HepG2 (cell line): ENCODE data around the gene ABCD4. TPM values are rescaled to one million over a fixed set of nuclear protein-coding genes. Genes with fewer than 3 reads are reported as not detected.

Experiments
- ATAC-seq: fragments of 200-7000 bp; cut with Tn5 transposase; 3 replicates; pipeline ENCODE4 v1.9.1; 2020; ENCODE audit warnings: mild to moderate bottlenecking, moderate library complexity
- BruUV-seq: library from RNA; stranded (reverse); fragments of 400-500 nt; replicated peaks from 2 replicates; lab custom pipeline; 2021; lab: Mats Ljungman, UMichigan
- CTCF ChIA-PET: fragments of 300-600 bp; formaldehyde crosslinking; extraction: SDS; loops from one replicate; lab custom pipeline; 2021; ENCODE audit warnings: low total read pairs, inconsistent platforms, low intra/inter-chr PET ratio; lab: Yijun Ruan, JAX
- POLR2A ChIA-PET: fragments of 350-600 bp; sonication (Branson Sonifier 250); formaldehyde crosslinking; loops from one replicate; lab custom pipeline; 2020; ENCODE audit warnings: antibody characterized with exemption, inconsistent platforms; lab: Yijun Ruan, JAX
- DNase-seq: peaks from one replicate; pipeline ENCODE4 v3.0.0-alpha.2; 2015; ENCODE audit warnings: low spot score
- FAIRE-seq: peaks from 3 replicates; lab custom pipeline; 2011; peaks lifted over from hg19 to GRCh38; lab: Jason Lieb, UNC
- H2AFZ ChIP-seq: one replicate; pipeline ENCODE4 v1.6.1; 2011; ENCODE audit warnings: low read length, inconsistent platforms
- H3K27ac ChIP-seq: fragments of 300-600 bp; 3 replicates; pipeline ENCODE4 v1.8.0; 2011; ENCODE audit warnings: mixed run types, mild to moderate bottlenecking, mixed read lengths, low read length, inconsistent platforms; ENCODE audit not compliant: insufficient read depth; ENCODE audit errors: extremely low read length
- H3K27me3 ChIP-seq, 2 experiments: fragments of 200-600 bp in 1 of 2; 2 replicates in 1 of 2; 3 replicates in 1 of 2; pipeline versions ENCODE4 v1.6.0 to v1.8.0; 2011; ENCODE audit warnings: low read length in 2 of 2, mild to moderate bottlenecking in 2 of 2, moderate library complexity in 2 of 2, inconsistent platforms in 1 of 2; ENCODE audit not compliant: insufficient read depth in 2 of 2, control insufficient read depth in 1 of 2
- H3K36me3 ChIP-seq, 2 experiments: fragments of 200-600 bp in 1 of 2; replicated peaks in 1 of 2; 2 replicates in 1 of 2; 3 replicates in 1 of 2; pipeline versions ENCODE4 v1.5.1 to v1.8.0; 2011; ENCODE audit warnings: low read length in 2 of 2, inconsistent platforms in 1 of 2; ENCODE audit not compliant: insufficient read depth in 2 of 2, control insufficient read depth in 1 of 2
- H3K4me1 ChIP-seq: 2 replicates; pipeline ENCODE4 v1.5.1; 2012; ENCODE audit warnings: low read length, inconsistent platforms; ENCODE audit not compliant: insufficient read depth
- H3K4me2 ChIP-seq: 2 replicates; pipeline ENCODE4 v1.6.0; 2011; ENCODE audit warnings: low read depth, low read length, inconsistent platforms
- H3K4me3 ChIP-seq, 3 experiments: fragments of 200-600 bp in 1 of 3; sonication (generic), shearing (Covaris generic) in 1 of 3; replicated peaks in 1 of 3; 2 replicates each; pipeline ENCODE4 v1.5.1; 2011 to 2016; ENCODE audit warnings: low read length in 3 of 3, inconsistent platforms in 2 of 3, low read depth in 2 of 3, mild to moderate bottlenecking in 2 of 3, control low read depth in 1 of 3, mixed read lengths in 1 of 3; ENCODE audit not compliant: insufficient read depth in 1 of 3
- H3K79me2 ChIP-seq: one replicate; pipeline ENCODE4 v1.6.1; 2011; ENCODE audit warnings: low read length, inconsistent platforms; ENCODE audit not compliant: insufficient read depth
- H3K9ac ChIP-seq: 2 replicates; pipeline ENCODE4 v1.6.0; 2011; ENCODE audit warnings: mild to moderate bottlenecking, low read depth, low read length, inconsistent platforms; ENCODE audit not compliant: insufficient read depth
- H3K9me3 ChIP-seq: 2 replicates; pipeline ENCODE4 v1.5.1; 2012; ENCODE audit warnings: mild to moderate bottlenecking, low read length
- H4K20me1 ChIP-seq: 2 replicates; pipeline ENCODE4 v1.6.0; 2011; ENCODE audit warnings: inconsistent platforms, mild to moderate bottlenecking, low read length, moderate library complexity; ENCODE audit not compliant: insufficient read depth
- GLI4 ChIP-seq: sonication (generic); formaldehyde crosslinking; IDR thresholded peaks from 2 replicates; pipeline ENCODE4 v1.5.1; 2020; ENCODE audit warnings: missing genetic modification reagents, mild to moderate bottlenecking, moderate library complexity, borderline replicate concordance
- HMGA1 ChIP-seq: sonication (generic); formaldehyde crosslinking; conservative IDR thresholded peaks from 2 replicates; pipeline ENCODE4 v1.4.0; 2020; ENCODE audit warnings: missing genetic modification reagents
- HOXA9 ChIP-seq: sonication (generic); formaldehyde crosslinking; IDR thresholded peaks from 2 replicates; pipeline ENCODE4 v1.8.1; 2022; ENCODE audit warnings: missing genetic modification reagents, mild to moderate bottlenecking, moderate library complexity, borderline replicate concordance
- KDM5A ChIP-seq: fragments of 200-600 bp; sonication (generic); IDR thresholded peaks from 2 replicates; pipeline ENCODE4 v1.7.0; 2018; ENCODE audit warnings: antibody characterized with exemption, mild to moderate bottlenecking, low read length, borderline replicate concordance
- PAF1 ChIP-seq: IDR thresholded peaks from 2 replicates; pipeline ENCODE4 v1.6.1; 2016; ENCODE audit warnings: missing genetic modification reagents, missing compliant biosample characterization
- PCBP1 ChIP-seq: fragments of 200-400 bp; formaldehyde crosslinking; IDR thresholded peaks from 2 replicates; pipeline ENCODE4 v1.6.1; 2017; ENCODE audit warnings: mild to moderate bottlenecking, low read depth, low read length, borderline replicate concordance
- TMF1 ChIP-seq: sonication (generic); formaldehyde crosslinking; IDR thresholded peaks from 2 replicates; pipeline ENCODE4 v1.8.1; 2022; ENCODE audit warnings: low read depth, missing genetic modification reagents
- YEATS2 ChIP-seq: sonication (generic); formaldehyde crosslinking; IDR thresholded peaks from 2 replicates; pipeline ENCODE4 v1.4.0; 2020; ENCODE audit warnings: missing genetic modification reagents, borderline replicate concordance
- ZNF552 ChIP-seq: sonication (generic); formaldehyde crosslinking; IDR thresholded peaks from 2 replicates; pipeline ENCODE4 v1.9.0; 2022; ENCODE audit warnings: missing genetic modification reagents, mild to moderate bottlenecking, borderline replicate concordance
- ZNF629 ChIP-seq: sonication (generic); formaldehyde crosslinking; conservative IDR thresholded peaks from 2 replicates; pipeline ENCODE4 v1.5.0; 2020; ENCODE audit warnings: missing genetic modification reagents
- ZNF672 ChIP-seq: sonication (generic); formaldehyde crosslinking; IDR thresholded peaks from 2 replicates; pipeline ENCODE4 v1.8.1; 2022; ENCODE audit warnings: missing genetic modification reagents
- ZNF720 ChIP-seq: sonication (generic); formaldehyde crosslinking; IDR thresholded peaks from 2 replicates; pipeline ENCODE4 v1.4.0; 2020; ENCODE audit warnings: missing genetic modification reagents
- WGBS: methylation state at CpG from one replicate; pipeline ENCODE4 v1.1.6; 2017; ENCODE audit warnings: low lambda C conversion rate; 5-methylcytosine and 5-hydroxymethylcytosine counted together
- in situ Hi-C: cut with HindIII; loops from 2 replicates; pipeline ENCODE4 v1.10.0; 2017; ENCODE audit warnings: low pct_unique_long_range_greater_than_20kb; ENCODE audit not compliant: extremely low pct_ligation_motif_present
- intact Hi-C: fragments of 100-400 bp; cut with micrococcal nuclease; formaldehyde crosslinking; loops from one replicate; pipeline ENCODE4 v1.10.0; 2022; ENCODE audit not compliant: unreplicated experiment
- polyA plus RNA-seq, 8 experiments: library from polyadenylated mRNA; depleted of rRNA in 3 of 8; stranded (reverse) in 7 of 8; unstranded in 1 of 8; fragments of >200 nt; fragmentation: Illumina TruSeq in 4 of 8; extraction: Trizol in 4 of 8; gene quantifications; 2 replicates each; pipeline versions ENCODE4 v1.2.1 to v1.2.3, GENCODE V29; 2011 to 2016; ENCODE audit warnings: low read depth in 4 of 8, missing spikeins in 1 of 8, mixed read lengths in 1 of 8; ENCODE audit not compliant: insufficient read depth in 1 of 8
- total RNA-seq, 5 experiments: library from RNA; depleted of rRNA; stranded (reverse); fragments of >200 nt; fragmentation: Illumina TruSeq; extraction: Trizol; gene quantifications; 2 replicates each; pipeline ENCODE4 v1.2.3, GENCODE V29; 2016; ENCODE audit warnings: low read depth in 1 of 5
- TF ChIP-seq, protein P1 (sequence below): sonication (generic); formaldehyde crosslinking; IDR thresholded peaks from 2 replicates; pipeline ENCODE4 v1.5.0; 2020; ENCODE audit warnings: missing genetic modification reagents
- TF ChIP-seq, protein P2 (sequence below): sonication (generic); formaldehyde crosslinking; IDR thresholded peaks from 2 replicates; pipeline ENCODE4 v1.5.0; 2020; ENCODE audit warnings: missing genetic modification reagents
- TF ChIP-seq, protein P3 (sequence below): sonication (generic); formaldehyde crosslinking; IDR thresholded peaks from 2 replicates; pipeline ENCODE4 v1.5.1; 2020; ENCODE audit warnings: mild to moderate bottlenecking, missing genetic modification reagents, moderate library complexity

Gene ABCD4
- total and polyA plus RNA-seq, 2 of the 13 experiments (the other 11 are each of a cell fraction or from before 2014, with no cell fraction given), result 47.5 to 50.5 TPM

DNA sequence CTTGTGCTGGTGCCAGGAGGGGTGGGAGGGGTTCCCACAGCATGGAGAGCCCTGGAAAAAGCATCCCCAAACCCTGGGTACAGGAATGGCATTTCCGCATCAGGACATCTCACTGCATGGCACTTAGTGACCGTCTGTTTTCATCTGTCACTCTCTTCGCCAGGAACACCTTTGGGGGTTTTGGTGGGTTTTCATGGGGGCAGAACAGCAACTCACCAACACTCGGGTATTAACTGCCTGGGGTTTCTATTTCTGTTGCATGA, 60.0 kb downstream of the ABCD4 start (continued):
- TF ChIP-seq, protein P1, sequence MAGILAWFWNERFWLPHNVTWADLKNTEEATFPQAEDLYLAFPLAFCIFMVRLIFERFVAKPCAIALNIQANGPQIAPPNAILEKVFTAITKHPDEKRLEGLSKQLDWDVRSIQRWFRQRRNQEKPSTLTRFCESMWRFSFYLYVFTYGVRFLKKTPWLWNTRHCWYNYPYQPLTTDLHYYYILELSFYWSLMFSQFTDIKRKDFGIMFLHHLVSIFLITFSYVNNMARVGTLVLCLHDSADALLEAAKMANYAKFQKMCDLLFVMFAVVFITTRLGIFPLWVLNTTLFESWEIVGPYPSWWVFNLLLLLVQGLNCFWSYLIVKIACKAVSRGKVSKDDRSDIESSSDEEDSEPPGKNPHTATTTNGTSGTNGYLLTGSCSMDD (CRISPR knock-in tag), result no peak
- TF ChIP-seq, protein P2, sequence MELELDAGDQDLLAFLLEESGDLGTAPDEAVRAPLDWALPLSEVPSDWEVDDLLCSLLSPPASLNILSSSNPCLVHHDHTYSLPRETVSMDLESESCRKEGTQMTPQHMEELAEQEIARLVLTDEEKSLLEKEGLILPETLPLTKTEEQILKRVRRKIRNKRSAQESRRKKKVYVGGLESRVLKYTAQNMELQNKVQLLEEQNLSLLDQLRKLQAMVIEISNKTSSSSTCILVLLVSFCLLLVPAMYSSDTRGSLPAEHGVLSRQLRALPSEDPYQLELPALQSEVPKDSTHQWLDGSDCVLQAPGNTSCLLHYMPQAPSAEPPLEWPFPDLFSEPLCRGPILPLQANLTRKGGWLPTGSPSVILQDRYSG (CRISPR knock-in tag), result no peak
- TF ChIP-seq GLI4 (CRISPR knock-in tag) (no peak), PCBP1 (no peak), TMF1 (CRISPR knock-in tag) (no peak), HOXA9 (CRISPR knock-in tag) (no peak), ZNF629 (CRISPR knock-in tag) (no peak), YEATS2 (CRISPR knock-in tag) (no peak), KDM5A (no peak), ZNF552 (CRISPR knock-in tag) (no peak), ZNF720 (CRISPR knock-in tag) (no peak), PAF1 (CRISPR knock-in tag) (no peak)

DNA sequence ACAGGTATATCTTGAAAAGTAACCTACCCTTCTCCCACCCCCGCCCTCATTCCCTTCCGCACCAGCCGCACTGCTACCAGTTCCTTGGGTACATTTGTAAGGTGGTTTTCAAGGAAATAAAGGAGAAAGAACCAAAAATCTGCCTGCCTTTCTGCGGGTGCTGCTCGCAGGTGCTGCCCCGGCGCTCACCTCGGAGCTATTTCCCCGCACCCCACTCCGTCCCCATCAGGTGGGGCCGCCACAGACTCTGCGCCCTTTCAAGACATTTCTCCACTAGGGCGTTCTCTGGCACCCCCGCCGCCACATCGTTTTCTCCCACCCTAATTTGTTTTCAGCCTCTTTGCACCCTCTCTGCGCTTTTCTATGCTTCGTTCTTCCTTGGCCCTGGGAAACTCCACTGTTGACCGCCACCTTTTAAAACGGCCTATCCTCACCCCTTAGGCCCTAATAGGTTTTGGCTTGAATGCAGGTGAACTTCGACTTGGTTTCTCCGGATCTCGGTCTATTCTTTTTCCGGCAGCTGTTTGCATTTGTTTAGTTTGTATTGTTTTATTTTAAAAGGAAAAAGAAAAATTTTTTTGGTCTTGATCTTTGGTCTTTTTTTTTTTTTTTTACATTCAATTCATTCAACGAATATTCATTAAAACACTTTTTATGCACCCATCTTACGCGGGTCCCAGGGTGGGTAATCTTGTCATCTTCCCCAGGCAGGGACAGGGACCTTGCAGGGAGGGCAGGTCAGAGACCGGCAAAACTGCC, 60.5 kb downstream of the ABCD4 start:
- Histone ChIP-seq H4K20me1 (no peaks in the 10 kb centered on the region), H3K27ac (no peak overlapping the region), H3K79me2 (no peaks in the 10 kb centered on the region), H2AFZ (no peak overlapping the region), H3K36me3 (no peaks in the 10 kb centered on the region), H3K9ac (no peak overlapping the region), H3K4me3 (no peak overlapping the region), H3K4me2 (no peak overlapping the region), H3K27me3 (peaks cover 1 to 53% of the 10 kb centered on the region in 2 experiments; a peak in 4 of 5 replicates), H3K4me1 (no peaks in the 10 kb centered on the region), H3K9me3 (no peaks in the 10 kb centered on the region)
- WGBS, result 42% methylated on average over 28 of the region's 28 CpGs
- POLR2A ChIA-PET, result no interaction called here
- CTCF ChIA-PET, result no interaction called here
- intact Hi-C loops (no loop called here), in situ Hi-C loops (no loop called here)
- no TSS peak for BruUV-seq
- DNase-seq (no peak), FAIRE-seq (no peak), ATAC-seq (no peak)
- TF ChIP-seq HMGA1 (CRISPR knock-in tag) (no peak), ZNF672 (CRISPR knock-in tag) (no peak)
- TF ChIP-seq, protein P3, sequence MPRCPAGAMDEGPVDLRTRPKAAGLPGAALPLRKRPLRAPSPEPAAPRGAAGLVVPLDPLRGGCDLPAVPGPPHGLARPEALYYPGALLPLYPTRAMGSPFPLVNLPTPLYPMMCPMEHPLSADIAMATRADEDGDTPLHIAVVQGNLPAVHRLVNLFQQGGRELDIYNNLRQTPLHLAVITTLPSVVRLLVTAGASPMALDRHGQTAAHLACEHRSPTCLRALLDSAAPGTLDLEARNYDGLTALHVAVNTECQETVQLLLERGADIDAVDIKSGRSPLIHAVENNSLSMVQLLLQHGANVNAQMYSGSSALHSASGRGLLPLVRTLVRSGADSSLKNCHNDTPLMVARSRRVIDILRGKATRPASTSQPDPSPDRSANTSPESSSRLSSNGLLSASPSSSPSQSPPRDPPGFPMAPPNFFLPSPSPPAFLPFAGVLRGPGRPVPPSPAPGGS (CRISPR knock-in tag), result no peak
